Measurements from ENCODE around the gene ZFAND2A.

The ZFAND2A gene

DNA sequence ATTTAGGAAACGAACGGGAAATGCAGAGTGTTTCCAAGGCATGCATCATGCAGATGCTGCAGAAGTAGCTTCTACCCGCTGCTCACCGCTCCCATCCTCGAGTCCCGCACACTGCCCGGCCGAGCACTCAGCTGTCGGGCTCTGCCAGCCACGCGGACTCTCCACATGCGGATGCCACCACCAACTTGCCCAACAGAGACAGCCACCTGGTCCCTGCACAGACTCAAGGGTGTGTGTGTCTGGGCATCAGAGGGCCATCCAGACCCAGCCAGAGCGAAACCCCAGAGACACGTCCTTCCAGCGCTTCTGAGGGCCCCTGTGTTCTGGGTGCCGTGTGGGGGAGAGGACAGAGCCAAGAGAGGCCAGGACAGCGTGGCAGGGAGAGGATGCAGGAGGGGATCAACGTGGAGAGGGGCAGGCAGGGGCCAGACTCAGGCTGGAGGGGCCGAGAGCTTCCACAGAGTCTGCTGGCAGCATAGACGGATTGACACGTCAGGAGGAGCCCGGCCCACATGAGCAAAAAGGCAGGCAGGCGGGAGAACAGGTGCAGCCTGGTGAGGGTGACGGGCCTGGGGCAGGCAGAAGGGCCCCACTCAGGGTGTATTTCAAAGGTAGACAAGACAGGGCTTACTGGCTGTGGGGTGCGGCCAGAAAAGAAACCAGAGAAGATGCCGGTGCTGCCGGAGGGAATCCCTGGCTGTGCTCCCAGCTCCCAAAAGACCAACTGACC, 53.8 kb downstream of the ZFAND2A start:
- no peak for DNase-seq (ENCODE audit: low read depth)

DNA sequence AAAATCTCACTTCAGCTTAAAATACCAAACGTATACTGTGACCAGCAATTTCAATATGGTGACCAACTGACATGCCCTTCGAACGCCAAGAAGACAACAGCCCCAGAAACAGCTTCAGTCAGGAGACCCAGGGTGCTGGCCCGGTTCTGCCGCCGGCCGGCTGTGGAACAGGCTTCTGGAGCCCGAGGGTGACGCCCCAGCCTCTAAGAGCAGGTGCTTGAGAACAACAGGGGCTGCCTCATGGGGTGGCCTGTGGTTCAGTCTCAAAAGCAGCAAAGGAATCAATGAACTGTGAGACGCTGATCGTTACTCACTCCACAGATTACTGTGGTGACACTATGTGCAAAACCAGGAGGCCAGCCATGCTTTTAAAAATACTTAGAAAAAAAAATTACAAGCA, 54.8 kb downstream of the ZFAND2A start:
- DNase-seq (ENCODE audit: low read depth) = no peak

DNA sequence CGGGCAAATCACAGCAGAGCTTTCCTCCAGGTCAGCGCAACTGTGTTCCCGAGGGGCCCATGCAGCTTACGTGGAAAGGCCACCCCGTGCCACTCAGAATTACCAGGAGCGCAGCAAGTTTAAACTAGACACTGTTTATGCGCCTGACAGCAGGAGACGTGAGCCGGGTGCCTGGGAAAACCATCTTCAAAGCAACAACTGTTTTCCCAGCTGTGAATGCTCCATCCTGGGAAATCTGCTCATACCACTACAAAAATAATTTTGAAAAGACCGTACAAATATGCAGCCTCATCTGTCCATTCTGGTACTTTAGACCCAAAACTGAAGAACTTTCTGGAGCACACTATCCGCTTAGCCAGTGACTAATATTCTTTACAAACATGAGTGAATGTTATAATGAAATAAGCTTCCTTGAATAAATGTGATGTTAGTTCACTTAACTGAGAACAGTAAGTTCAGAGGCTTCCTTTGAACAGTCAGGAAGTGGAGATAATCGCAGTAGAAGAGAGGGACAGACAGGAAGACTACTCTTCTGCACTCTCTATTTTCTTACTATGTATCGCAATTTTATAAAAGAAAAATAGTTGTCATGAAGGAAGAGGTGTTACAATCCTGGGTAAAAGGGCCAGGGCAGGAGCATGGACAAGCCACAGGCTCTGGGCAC, 55.3 kb downstream of the ZFAND2A start:
- no peak for DNase-seq (ENCODE audit: low read depth)

DNA sequence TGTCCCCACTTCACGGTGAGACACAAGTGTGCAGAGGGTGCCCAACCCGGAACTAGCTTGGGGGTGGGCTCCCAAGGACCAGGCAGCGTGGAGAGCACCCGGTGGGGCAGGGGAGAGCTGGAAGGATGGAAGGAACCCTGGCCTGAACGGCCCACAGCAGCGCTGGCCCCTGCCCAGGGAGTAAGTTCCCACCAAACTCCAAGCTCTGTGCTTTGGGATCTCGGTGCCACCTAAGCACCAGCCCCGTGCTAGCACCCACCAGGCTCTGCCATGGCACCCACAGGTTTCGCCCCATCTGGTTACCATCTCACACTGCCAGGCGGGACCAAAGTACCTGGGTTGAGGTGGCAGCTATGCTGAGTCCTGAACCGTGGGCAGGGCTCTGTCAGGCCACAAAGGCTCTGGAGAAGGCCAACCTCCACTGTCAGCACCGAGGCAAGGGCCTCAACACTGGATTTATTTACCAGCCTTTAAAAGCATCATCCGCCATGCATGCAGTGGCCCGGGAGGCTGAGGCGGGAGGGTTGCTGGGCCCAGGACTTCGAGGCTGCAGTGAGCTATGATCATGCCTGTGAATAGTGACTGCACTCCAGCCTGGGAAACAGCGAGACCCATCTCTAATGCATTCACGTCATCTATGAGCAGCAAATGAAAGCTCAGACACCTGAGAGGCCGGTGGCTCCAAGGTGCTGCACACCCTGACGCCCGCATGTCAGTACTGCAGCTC, 56.0 kb downstream of the ZFAND2A start:
- DNase-seq (ENCODE audit: low read depth) = no peak

DNA sequence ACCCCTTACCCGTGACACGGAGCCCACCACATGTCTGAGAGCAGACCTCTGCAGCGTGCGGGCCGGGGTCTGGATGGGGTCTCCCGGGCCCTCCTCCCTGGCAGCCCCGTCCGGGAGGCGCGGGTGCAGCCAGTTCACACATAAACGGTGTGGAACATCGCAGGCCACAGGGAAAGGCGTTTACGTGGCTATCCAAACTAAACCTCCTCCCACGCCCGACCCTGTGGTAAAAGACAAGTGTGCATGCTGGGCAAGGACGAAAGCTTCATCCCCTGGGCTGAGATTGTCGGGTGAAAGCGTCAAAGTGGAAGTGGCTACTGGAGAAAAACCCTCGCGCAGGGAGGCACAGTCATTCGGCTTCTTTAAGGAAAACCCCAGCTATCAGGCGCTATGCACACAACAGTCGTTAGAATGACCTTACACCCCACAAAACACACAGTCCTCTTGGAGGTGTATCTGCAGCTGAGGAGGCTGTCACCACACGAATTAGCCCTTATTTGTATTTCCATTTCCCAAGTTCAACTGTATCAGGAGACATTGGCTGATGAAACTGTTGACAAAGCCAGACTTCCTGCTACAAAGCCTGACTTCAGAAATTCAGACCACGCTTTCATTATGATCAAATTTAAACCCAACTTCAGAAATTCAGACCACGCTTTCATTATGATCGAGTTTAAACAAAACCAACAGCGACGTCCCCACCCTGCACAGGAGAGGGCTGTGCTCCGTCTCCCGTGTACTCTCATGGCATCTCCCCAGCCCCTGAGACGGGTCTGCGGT, 56.8 kb downstream of the ZFAND2A start:
- no peak for DNase-seq (ENCODE audit: low read depth)

Measured in GM04503 (cell line).